GM12801 (cell line): ENCODE results near the gene RPS6KA2.

Experiments used
- CTCF ChIP-seq: IDR thresholded peaks from one replicate; pipeline ENCODE4 v1.5.1; 2011; ENCODE audit warnings: control low read depth; ENCODE audit not compliant: insufficient read length; ENCODE audit errors: extremely low read depth

The RPS6KA2 gene

GRCh38 chr6:166627033-166627874 lies at the start of gene RPS6KA2:
Gene RPS6KA2 (minus strand): TSS chr6:166627251. CDS start chr6:166627019, 232 bp downstream.
- no peak for TF ChIP-seq CTCF

GRCh38 chr6:166676270-166676860 lies 49.3 kb upstream of the RPS6KA2 start:
- TF ChIP-seq CTCF: no peak

GRCh38 chr6:166675736-166676135 lies 48.7 kb upstream of the RPS6KA2 start:
- no peak for TF ChIP-seq CTCF

GRCh38 chr6:166673309-166673708 lies 46.3 kb upstream of the RPS6KA2 start:
- no peak for TF ChIP-seq CTCF

GRCh38 chr6:166672624-166673206 lies 45.7 kb upstream of the RPS6KA2 start:
- TF ChIP-seq CTCF: no peak

- TF ChIP-seq CTCF: no peak
Observed at GRCh38 chr6:166672146-166672545, 45.1 kb upstream of the RPS6KA2 start.

GRCh38 chr6:166671434-166672081 lies 44.5 kb upstream of the RPS6KA2 start:
- TF ChIP-seq CTCF: no peak
